Panc1 (cell line): ENCODE measurements around the gene TPRN. TPM values are rescaled to one million over a fixed set of nuclear protein-coding genes. Genes with fewer than 3 reads are reported as not detected.

Source experiments
- ATAC-seq: fragments of 200-7000 bp; cut with Tn5 transposase; 2 replicates; pipeline ENCODE4 v1.9.1; 2020; ENCODE audit warnings: mild to moderate bottlenecking, moderate library complexity
- BruUV-seq: library from RNA; stranded (reverse); fragments of 400-500 nt; replicated peaks from 2 replicates; lab custom pipeline; 2021; lab: Mats Ljungman, UMichigan
- CTCF ChIA-PET: fragments of 300-600 bp; sonication (Branson Sonifier 250); formaldehyde crosslinking; loops from one replicate; lab custom pipeline; 2022; ENCODE audit warnings: antibody characterized with exemption; lab: Charles Lee
- POLR2A ChIA-PET: fragments of 300-600 bp; sonication (Branson Sonifier 250); formaldehyde crosslinking; loops from one replicate; lab custom pipeline; 2022; ENCODE audit warnings: antibody characterized with exemption; lab: Charles Lee
- DNase-seq: peaks from one replicate; pipeline ENCODE4 v3.0.0-alpha.2; 2010; ENCODE audit warnings: low read depth, low spot score
- H3K27ac ChIP-seq: 2 replicates; pipeline ENCODE4 v1.5.1; 2011; ENCODE audit warnings: mild to moderate bottlenecking, low read length, inconsistent platforms
- H3K27me3 ChIP-seq: fragments of 200-500 bp; sonication (Bioruptor generic); 2 replicates; pipeline ENCODE4 v1.6.0; 2014; ENCODE audit warnings: low read length, inconsistent platforms; ENCODE audit not compliant: control insufficient read depth, insufficient read depth
- H3K36me3 ChIP-seq: fragments of 200-500 bp; sonication (Bioruptor generic); 2 replicates; pipeline ENCODE4 v1.5.1; 2014; ENCODE audit warnings: inconsistent platforms, mild to moderate bottlenecking, low read length, moderate library complexity; ENCODE audit not compliant: control insufficient read depth, insufficient read depth
- H3K4me1 ChIP-seq: 2 replicates; pipeline ENCODE4 v1.5.1; 2011; ENCODE audit warnings: inconsistent platforms, mild to moderate bottlenecking, low read length, moderate library complexity; ENCODE audit not compliant: control insufficient read depth, insufficient read depth
- H3K4me3 ChIP-seq, 2 experiments: 2 replicates each; pipeline ENCODE4 v1.5.1; 2011 to 2012; ENCODE audit warnings: low read depth in 2 of 2, low read length in 2 of 2, mild to moderate bottlenecking in 2 of 2, inconsistent platforms in 1 of 2, moderate library complexity in 1 of 2
- H3K9me3 ChIP-seq: fragments of 200-500 bp; sonication (Bioruptor generic); 2 replicates; pipeline ENCODE4 v1.5.1; 2014; ENCODE audit warnings: low read depth, mild to moderate bottlenecking, inconsistent platforms, low read length, moderate library complexity; ENCODE audit not compliant: control insufficient read depth, insufficient read depth
- POLR2AphosphoS5 ChIP-seq: IDR thresholded peaks from 2 replicates; pipeline ENCODE4 v1.6.1; 2012; ENCODE audit warnings: mild to moderate bottlenecking, low read depth, low read length, moderate library complexity
- SIN3A ChIP-seq: IDR thresholded peaks from 2 replicates; pipeline ENCODE4 v1.6.1; 2012; ENCODE audit warnings: low read depth, mild to moderate bottlenecking, low read length, moderate library complexity, borderline replicate concordance; ENCODE audit not compliant: insufficient read depth
- TCF7L2 ChIP-seq: IDR thresholded peaks from 2 replicates; pipeline ENCODE4 v1.6.1; 2011; ENCODE audit warnings: mild to moderate bottlenecking, low read depth, low read length, inconsistent platforms
- in situ Hi-C: cut with HindIII; loops from 2 replicates; pipeline ENCODE4 v1.10.0; 2016; ENCODE audit warnings: low sequenced_read_pairs, low pct_unique_long_range_greater_than_20kb
- intact Hi-C: fragments of 100-400 bp; cut with micrococcal nuclease; formaldehyde crosslinking; loops from one replicate; pipeline ENCODE4 v1.10.0; 2022; ENCODE audit not compliant: unreplicated experiment
- total RNA-seq: library from RNA; stranded (reverse); gene quantifications from one replicate; pipeline ENCODE4 v1.2.1, GENCODE V29; 2021; ENCODE audit not compliant: unreplicated experiment
- TF ChIP-seq, protein P1 (sequence below): fragments of 450-650 bp; IDR thresholded peaks from 2 replicates; pipeline ENCODE4 v1.5.1; 2017; ENCODE audit warnings: mild to moderate bottlenecking
- TF ChIP-seq, protein P2 (sequence below), 2 experiments: IDR thresholded peaks; 2 replicates each; pipeline ENCODE4 v1.6.1; 2011 to 2012; ENCODE audit warnings: low read depth in 2 of 2, control low read depth in 1 of 2, low read length in 1 of 2, mild to moderate bottlenecking in 1 of 2, moderate library complexity in 1 of 2; ENCODE audit not compliant: insufficient read depth in 1 of 2

TPRN gene
- total RNA-seq, 1 experiment from 2014 or later, result 21.7 TPM

- ChIA-PET CTCF (no interaction called here), POLR2A (no interaction called here)
- Histone ChIP-seq H3K27ac (no peak overlapping the region), H3K27me3 (no peaks in the 10 kb centered on the region), H3K4me3 (no peak overlapping the region), H3K36me3 (no peaks in the 10 kb centered on the region; the same call in 1 of the 2 replicates), H3K4me1 (peaks cover 39% of the 10 kb centered on the region), H3K9me3 (no peaks in the 10 kb centered on the region)
- DNase-seq (no peak), ATAC-seq (no peak)
- in situ Hi-C loops, result no loop called here
- TF ChIP-seq TCF7L2 (no peak), POLR2AphosphoS5 (no peak), SIN3A (no peak)
- TF ChIP-seq, protein P1, sequence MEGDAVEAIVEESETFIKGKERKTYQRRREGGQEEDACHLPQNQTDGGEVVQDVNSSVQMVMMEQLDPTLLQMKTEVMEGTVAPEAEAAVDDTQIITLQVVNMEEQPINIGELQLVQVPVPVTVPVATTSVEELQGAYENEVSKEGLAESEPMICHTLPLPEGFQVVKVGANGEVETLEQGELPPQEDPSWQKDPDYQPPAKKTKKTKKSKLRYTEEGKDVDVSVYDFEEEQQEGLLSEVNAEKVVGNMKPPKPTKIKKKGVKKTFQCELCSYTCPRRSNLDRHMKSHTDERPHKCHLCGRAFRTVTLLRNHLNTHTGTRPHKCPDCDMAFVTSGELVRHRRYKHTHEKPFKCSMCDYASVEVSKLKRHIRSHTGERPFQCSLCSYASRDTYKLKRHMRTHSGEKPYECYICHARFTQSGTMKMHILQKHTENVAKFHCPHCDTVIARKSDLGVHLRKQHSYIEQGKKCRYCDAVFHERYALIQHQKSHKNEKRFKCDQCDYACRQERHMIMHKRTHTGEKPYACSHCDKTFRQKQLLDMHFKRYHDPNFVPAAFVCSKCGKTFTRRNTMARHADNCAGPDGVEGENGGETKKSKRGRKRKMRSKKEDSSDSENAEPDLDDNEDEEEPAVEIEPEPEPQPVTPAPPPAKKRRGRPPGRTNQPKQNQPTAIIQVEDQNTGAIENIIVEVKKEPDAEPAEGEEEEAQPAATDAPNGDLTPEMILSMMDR, result no peak
- TF ChIP-seq, protein P2, sequence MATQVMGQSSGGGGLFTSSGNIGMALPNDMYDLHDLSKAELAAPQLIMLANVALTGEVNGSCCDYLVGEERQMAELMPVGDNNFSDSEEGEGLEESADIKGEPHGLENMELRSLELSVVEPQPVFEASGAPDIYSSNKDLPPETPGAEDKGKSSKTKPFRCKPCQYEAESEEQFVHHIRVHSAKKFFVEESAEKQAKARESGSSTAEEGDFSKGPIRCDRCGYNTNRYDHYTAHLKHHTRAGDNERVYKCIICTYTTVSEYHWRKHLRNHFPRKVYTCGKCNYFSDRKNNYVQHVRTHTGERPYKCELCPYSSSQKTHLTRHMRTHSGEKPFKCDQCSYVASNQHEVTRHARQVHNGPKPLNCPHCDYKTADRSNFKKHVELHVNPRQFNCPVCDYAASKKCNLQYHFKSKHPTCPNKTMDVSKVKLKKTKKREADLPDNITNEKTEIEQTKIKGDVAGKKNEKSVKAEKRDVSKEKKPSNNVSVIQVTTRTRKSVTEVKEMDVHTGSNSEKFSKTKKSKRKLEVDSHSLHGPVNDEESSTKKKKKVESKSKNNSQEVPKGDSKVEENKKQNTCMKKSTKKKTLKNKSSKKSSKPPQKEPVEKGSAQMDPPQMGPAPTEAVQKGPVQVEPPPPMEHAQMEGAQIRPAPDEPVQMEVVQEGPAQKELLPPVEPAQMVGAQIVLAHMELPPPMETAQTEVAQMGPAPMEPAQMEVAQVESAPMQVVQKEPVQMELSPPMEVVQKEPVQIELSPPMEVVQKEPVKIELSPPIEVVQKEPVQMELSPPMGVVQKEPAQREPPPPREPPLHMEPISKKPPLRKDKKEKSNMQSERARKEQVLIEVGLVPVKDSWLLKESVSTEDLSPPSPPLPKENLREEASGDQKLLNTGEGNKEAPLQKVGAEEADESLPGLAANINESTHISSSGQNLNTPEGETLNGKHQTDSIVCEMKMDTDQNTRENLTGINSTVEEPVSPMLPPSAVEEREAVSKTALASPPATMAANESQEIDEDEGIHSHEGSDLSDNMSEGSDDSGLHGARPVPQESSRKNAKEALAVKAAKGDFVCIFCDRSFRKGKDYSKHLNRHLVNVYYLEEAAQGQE (IDR thresholded peaks at IDR 0.05; ENCODE audit: insufficient read depth in 1 of 2, low read depth in 2 of 2, low read length in 1 of 2), result no peak
- BruUV-seq, result no TSS peak
- intact Hi-C loops, result no loop called here
Observed at GRCh38 chr9:137192859-137193258, 7.7 kb downstream of the TPRN start.

DNA sequence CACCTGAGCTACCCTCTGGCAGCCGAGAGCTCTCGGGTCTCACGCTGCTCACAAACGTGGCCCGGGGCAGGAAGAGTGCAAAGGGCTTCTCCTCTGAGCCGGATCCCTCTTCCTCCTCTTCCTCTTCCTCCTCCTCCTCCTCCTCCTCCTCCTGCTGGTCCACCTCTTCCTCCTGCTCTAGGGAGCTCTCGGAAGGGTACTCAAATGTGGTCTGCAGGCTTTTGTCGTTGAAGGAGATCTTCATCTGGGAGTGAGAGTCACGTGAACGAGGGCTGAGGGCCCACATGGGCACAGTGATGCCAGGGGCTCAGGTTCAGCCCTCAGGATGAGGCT, 8.1 kb downstream of the TPRN start:
- intact Hi-C loops, result no loop called here
- Histone ChIP-seq H3K9me3 (no peaks in the 10 kb centered on the region), H3K4me1 (peaks cover 36% of the 10 kb centered on the region), H3K27me3 (no peaks in the 10 kb centered on the region), H3K4me3 (no peak overlapping the region), H3K27ac (no peak overlapping the region), H3K36me3 (no peaks in the 10 kb centered on the region; the same call in 1 of the 2 replicates)
- ATAC-seq (no peak), DNase-seq (no peak)
- POLR2A ChIA-PET, result interaction anchor here (0.6 kb wide), 1 partner anchor 38 kb away, joined by 6 read pairs; no protein-coding TSS in a partner anchor
- in situ Hi-C loops, result no loop called here
- BruUV-seq, result no TSS peak
- CTCF ChIA-PET, result no interaction called here
- TF ChIP-seq POLR2AphosphoS5, result no peak
- TF ChIP-seq, protein P2 (IDR thresholded peaks at IDR 0.05; ENCODE audit: insufficient read depth in 1 of 2, low read depth in 2 of 2, low read length in 1 of 2), result no peak
- no peak for TF ChIP-seq TCF7L2
- TF ChIP-seq SIN3A, result no peak
- TF ChIP-seq, protein P1, result no peak
